Subcutaneous adipose tissue (tissue), 4 donors: ENCODE results near the gene SLC25A20. TPM values are rescaled to one million over a fixed set of nuclear protein-coding genes. Genes with fewer than 3 reads are reported as not detected.

Experiments used
- total RNA-seq, 4 donors: library from RNA; depleted of rRNA; stranded (reverse); fragments of >200 nt; gene quantifications; one replicate each; pipeline ENCODE4 v1.1.0, GENCODE V29; 2016
- TF ChIP-seq, protein P1 (sequence below): fragments of 450-650 bp; IDR thresholded peaks from one replicate; pipeline ENCODE4 v1.5.1; 2016; ENCODE audit warnings: low read depth, mild to moderate bottlenecking, control low read depth, antibody characterized with exemption, moderate library complexity

The SLC25A20 gene
- total RNA-seq, 4 donors from 2014 or later = 28.8 to 58.4 (median 42.2) TPM

DNA sequence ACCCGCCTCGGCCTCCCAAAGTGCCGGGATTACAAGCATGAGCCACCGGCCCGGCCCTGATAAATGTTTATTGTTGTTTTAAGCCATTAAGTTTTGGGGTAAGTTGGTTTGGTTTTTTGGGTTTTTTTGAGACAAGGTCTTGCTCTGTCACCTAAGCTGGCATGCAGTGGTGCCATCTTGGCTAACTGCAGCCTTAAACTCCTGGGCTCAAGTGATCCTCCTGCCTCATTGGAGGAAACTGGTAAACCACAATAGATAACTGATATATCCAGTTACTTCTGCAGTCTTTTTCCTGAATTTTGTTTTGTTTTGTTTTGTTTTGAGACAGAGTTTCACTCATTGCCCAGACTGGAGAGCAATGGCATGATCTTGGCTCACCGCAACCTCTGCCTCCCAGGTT lies 4.2 kb downstream of the SLC25A20 start:
- TF ChIP-seq, protein P1, sequence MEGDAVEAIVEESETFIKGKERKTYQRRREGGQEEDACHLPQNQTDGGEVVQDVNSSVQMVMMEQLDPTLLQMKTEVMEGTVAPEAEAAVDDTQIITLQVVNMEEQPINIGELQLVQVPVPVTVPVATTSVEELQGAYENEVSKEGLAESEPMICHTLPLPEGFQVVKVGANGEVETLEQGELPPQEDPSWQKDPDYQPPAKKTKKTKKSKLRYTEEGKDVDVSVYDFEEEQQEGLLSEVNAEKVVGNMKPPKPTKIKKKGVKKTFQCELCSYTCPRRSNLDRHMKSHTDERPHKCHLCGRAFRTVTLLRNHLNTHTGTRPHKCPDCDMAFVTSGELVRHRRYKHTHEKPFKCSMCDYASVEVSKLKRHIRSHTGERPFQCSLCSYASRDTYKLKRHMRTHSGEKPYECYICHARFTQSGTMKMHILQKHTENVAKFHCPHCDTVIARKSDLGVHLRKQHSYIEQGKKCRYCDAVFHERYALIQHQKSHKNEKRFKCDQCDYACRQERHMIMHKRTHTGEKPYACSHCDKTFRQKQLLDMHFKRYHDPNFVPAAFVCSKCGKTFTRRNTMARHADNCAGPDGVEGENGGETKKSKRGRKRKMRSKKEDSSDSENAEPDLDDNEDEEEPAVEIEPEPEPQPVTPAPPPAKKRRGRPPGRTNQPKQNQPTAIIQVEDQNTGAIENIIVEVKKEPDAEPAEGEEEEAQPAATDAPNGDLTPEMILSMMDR = no peak

DNA sequence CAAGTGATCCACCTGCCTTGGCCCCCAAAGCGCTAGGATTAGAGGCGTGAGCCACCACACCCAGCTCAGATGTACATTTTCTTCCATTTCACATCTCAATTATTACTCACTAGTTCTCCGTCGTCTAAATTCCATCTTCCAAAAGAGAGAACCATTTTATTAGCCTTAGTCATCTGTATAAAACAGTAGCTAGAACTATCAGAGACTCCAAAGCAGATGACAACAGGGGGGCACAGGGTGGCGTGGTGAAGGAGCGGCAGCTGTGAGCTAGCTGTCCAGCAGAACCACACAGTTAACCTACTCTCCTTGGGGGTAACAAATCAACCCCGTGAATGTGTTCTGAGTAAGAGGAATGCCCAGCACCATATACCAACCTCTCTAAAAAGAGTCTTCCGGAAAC lies 7.1 kb downstream of the SLC25A20 start:
- TF ChIP-seq, protein P1 = no peak

DNA sequence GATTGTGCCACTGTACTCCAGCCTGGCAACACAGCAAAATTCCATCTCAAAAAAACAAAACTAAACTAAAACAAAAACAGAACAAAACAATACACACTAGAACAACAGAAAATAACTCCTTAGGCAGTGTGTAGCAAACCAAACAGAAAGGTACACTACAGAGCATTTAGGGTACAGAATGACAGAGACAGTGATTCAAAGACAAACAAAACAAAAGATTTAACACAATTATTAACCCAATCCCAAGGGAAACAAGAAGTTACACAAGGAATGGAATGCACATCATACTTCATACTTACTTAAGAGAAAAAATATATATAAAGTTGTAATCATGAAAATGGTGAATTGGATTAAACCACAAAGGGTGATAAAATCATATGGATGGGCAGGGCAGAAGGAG lies 12.9 kb downstream of the SLC25A20 start:
- TF ChIP-seq, protein P1 = no peak

DNA sequence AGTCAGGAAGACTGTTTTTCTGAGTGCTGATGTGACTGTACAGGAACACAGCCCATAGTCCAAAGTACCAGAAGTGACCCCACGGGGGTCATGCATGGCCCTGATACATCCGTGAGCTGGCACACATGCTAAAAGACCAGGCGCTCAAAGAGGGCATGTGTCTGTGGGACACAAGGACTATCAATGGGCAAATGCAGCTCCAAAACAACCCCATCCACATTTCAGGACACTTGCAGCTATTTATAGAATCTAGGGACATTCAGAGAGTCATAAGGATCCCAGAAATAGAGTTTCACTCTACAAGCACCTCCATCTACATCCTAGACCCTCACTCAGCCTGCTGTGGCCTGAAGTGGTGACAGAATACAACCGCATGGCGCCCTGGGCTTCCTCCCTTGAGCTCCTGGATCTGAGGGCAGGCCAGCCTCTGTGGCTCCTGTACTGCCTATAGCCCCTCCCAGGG lies 17.0 kb downstream of the SLC25A20 start:
- TF ChIP-seq, protein P1 = no peak

DNA sequence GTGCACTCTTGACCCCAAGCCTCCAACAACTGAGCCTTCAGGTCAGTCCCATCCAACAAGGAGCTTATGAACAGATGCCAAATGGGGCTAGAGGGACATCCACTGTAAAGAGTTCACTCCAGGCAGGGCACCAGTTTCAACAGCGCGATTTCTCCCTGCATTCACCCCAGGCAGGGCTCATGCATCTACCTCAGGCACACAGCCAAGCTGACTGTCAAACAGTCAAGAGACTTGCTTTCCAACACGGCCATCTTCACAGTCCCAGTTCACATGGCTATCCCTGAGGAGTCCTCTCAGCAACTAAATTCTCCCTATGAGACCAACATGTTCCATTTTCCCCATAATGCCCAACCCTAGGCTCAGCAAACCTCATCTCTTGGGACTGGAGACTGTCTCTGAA lies 17.7 kb downstream of the SLC25A20 start:
- TF ChIP-seq, protein P1 = no peak

DNA sequence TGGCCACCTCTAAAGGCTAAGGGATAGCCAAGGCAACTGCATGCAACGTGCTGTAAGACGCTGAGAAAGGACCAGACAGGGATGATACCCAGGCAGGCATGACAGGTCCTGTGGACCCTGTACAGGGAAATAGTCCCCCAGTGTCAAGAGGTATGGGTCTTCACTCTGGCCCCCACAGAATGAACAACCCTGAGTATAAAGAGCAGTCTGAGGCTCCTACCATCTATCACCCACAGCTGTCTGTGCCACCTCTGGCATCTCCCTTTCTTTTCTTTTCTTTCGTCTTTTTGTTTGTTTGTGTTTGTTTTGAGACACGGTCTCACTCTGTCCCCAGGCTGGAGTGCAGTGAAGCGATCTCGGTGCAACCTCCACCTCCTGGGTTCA lies 18.7 kb downstream of the SLC25A20 start:
- TF ChIP-seq, protein P1 = no peak

DNA sequence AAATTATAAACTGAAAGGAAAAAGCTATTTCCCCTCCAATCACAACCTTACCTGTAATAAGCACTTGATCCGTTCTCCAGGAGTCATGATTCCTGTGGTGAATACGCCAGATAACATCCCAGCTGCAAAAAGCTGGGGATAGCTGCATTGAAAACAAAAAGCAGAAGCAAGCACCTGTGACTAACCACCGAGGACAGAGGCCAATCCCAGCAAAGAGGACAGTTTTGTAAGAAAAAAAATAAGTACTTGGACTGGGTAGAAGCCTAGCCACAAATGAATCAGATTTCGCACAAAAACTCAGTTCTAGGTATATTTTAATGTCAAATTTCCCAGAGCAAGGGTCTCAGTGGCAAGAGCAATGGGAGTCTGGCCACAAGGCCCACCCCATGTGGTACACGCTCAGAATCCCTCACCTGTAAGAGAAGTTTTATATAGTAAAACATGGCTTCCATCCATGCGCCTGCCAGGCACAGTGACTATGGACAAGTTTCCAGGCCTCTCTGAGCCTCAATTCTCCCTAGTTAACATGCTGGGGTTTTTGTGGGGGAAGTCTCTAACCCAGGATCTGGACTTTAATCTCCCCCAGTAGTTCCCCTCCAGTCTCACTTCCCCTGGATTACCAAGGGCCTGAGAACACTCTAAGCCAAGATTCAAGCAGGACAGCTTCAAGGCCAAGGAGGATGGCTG lies 19.2 kb downstream of the SLC25A20 start:
- TF ChIP-seq, protein P1 = no peak
